GM18907 (cell line): ENCODE results near the gene LRCOL1.

Experiments
- ATAC-seq: cut with Tn5 transposase; IDR thresholded peaks from one replicate; pipeline ENCODE4 v1.9.1; 2021; ENCODE audit warnings: mild to moderate bottlenecking, moderate library complexity; ENCODE audit not compliant: unreplicated experiment

The LRCOL1 gene

DNA sequence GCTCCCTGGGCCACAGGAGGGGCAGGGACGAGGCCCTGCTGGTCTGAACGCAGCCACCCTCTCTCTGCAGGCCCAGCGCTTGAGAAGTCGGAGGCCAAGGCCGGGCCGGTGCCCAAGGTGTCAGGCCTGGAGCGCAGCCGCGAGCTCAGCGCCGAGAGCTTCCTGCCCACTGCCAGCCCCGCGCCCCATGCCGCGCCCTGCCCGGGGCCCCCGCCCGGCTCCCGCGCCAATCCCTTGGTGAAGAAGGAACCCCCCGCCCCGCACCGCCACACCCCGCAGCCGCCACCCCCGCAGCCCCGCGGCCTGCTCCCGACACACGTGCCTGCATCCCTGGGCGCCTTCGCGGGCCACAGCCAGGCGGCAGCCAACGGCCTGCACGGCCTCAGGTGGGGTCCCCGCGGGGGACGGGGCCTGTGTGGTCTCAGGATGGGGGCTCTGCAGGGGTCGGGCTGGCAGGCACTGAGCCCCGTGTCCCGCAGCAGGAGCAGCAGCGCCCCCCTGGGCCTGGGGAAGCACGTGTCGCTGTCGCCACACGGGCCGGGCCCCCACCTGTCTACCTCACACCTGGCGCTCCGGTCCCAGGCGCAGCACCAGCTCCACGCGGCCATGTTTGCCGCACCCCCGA, 40.4 kb downstream of the LRCOL1 start:
- ATAC-seq: no peak

DNA sequence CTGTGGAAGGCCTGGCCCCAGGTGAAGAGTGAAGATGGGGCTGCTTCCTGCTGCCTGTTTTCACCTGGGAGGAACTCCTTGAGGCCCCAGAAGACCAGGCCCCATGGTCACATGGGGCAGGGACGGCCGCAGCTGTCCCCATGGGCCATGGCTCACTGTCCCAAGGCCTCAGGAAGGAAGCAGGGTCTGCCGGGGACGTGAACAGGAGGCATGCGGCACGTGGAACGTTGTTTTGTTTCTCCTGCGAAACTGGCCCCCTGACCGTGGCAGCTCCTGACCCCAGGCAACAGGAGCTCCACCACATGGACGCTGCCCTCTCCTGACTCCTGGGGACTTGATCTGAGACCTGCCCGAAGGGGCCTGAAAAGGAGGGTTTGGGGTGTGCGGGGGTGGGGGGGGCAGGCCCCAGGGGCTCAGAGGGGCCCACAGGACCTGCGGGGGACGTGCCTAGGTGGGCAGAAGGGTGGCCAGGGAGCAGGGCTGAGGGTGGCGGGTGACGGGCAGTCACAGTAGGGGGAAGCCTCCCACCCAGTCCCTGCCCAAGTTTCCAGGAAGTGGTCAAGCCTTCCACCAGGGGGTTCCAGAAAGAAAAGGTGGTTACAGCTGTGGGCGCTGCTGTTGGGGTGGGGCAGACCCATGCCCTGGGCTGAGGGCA, 41.4 kb downstream of the LRCOL1 start:
- no peak for ATAC-seq

DNA sequence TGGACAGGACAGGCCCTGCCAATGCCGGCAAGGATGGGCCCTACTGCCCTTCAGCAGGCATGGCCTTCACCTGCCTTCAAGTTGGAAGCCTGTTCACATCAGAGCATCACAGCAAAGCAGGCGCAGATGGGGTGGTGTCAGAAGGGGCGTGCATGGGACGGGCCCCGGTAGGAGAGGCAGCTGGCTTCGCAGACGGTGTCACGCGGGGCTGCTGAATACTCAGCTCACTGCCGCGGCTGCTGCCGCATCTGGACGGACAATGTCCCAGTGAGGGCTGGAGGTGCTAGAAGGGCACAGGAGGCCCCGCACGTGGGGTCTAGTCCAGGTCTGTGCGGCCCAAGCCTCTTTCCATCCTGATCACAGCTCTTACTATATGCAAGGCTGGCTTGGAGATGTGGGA, 42.1 kb downstream of the LRCOL1 start:
- ATAC-seq: no peak

DNA sequence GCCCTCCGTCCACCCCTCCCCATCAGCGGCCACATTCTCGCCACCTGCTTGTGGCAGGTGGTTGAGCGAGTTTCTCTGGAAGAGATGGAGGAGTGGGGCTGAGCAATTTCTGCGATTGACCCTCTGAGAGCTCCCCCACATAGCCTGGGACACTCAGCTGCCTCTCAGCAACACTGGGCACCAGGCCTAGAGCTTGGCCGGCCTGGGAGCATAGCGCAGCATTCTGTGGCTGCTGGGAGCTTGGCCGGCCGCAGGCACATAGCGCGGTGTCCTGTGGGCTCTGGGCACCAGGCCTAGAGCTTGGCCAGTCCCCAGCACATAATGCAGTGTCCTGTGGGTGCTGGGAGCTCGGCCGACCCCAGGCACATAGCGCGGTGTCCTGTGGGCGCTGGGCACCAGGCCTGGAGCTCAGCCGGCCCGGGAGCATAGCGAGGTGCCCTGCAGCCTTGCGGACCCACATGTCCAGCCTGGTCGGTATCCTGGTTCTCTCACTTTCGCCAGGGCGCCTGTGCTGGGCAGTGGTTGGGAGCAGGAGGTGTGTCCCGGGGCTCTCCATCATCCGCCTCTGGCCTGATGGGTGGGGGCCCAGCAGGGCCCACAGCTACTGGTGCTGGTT, 43.8 kb downstream of the LRCOL1 start:
- no peak for ATAC-seq

DNA sequence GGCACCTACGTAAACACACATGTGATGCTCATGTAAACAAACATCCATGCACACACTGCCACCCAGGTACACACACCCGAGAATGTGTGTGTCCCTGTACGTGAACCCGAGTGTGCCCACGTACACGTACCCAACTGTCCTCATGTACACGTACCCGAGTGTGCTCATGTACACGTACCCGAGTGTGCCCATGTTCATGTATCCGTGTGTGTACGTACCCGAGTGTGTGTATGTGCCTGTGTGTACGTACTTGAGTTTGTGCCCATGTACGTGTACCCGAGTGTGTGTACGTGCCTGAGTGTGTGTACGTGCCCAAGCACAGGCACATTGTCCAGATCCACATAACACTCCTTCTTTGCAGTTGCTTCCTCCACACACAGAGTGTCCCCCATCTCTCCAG, 45.0 kb downstream of the LRCOL1 start:
- no peak for ATAC-seq

DNA sequence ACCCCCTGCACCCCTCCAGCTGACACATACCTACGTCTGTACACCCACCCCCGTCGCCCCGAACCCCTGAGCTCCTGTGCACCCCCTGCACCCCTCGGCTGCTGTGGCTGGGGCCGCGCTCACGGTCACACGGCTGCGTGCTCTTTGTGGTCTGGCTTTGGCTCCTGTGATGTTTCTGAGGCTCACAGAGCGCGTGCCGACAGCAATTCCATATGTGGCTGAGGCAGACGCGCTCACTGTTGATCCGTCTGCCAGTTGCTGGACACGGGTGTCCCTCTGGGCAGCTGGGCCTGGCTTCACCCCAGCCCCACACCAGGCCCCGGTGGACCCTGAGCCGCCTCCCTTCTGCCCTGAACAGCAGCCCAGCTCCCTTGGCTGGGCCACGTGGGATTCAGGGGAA, 46.5 kb downstream of the LRCOL1 start:
- no peak for ATAC-seq

DNA sequence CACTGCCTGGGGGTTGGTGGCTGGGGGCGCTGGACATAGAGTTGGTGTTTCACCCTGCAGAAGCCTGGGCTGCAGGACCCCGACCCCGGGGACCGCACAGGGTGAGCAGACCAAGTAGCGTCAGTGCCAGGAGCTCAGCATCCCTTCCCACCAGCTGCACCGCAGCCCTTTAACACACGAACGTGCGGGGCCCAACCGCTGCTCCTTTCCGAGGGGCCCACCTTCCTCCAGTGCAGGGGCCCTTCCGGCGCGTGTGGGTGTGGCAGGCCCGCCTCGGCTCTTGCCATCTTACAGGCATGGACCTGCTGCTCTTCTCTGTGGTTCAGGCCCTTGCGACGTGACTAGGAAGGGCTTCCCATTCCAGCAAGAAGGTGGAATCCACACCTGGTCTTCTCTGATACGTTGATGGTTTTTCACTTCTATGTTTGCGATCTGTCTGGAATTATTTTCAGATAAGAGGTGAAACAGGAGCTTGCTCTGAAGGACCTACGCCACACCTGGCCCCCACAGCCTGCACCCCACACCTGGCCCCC, 47.8 kb downstream of the LRCOL1 start:
- no peak for ATAC-seq

DNA sequence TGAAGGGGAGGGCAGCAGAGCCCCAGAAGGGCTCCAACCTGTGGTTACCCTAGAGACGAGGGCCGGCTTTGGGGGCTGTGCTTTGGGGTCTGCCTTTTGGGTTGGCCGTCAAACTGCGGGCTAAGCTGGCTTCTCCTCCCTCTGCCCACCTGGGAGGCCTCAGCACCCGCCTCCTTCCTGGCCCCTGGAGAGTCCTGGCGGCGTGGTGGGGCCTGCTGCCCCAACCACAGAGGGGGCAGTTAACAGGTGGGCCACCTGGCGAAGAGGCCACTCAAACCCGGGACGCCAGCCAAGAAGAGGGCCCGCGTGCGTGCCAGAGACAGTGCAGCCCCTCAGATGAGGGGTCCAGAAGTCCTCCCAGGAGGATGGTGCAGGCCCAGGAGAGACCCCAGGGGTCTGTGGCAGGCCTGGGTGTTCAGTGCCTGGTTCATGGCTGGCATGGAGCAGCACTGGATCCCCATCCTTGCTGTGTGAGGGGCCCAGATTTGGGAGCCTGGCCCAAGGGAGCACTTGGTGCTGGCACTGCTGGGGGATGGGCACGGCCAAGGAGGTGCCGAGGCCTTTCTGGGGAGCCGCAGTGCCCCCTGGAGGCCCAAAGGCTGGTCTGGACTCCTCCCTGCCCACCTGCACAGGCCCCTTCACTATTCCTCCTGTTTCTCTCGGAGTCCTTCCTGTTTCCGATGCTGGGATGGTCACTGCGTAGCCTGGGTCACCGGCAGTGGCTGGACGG, 48.8 kb downstream of the LRCOL1 start:
- ATAC-seq: no peak

DNA sequence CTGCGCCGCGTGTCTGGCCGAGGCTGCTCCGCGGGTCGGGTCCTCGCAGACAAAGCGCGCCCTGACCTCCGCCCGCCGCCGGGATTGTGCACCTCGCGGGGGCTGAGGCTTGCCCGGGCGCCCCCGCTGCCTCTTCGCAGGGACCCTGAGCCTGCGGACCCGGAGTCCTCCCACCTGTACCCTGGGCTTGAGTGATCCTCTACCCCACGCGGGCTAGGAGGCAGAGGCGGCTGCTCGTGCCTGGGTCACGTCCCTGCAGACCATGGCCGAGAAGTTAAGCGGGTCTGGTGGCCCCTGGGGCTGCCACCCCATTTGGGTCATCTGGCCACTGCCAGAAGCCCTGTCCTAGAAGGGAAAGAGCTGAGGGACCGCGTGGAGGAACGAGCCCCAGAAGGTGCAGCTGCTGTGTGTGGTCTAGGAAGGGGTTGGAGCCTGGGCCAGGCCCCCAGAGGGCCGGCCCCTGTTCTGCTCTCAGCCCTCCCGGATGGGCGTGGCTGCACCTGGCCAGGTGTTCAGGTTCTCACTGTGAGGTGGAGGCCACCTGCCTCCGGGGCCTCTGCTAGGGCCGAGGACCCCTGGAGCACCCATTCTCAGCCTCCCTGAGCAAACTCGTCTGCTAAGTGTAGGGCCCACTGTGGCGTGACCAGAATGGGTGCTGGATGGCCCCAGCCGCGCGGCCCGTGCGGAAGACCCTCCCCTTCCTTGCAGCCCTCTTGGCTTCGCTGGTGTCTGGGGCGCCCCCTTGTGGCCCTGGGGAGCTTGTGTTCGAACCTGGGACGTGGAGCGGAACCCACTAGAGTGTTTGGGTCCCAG, 49.6 kb downstream of the LRCOL1 start:
- no peak for ATAC-seq

DNA sequence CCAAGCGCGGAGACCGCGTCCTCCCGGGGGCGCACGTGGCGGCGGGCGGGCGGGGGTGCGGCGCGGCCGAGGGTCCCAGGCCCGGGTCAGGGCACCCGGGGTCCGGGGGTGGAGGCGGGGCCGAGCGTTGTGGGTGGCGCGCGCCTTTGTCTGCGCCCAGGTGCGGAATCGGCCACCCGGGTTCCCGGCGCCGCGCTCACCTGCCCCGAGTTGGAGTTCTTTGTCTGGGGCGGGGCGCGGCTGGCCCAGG, 50.1 kb downstream of the LRCOL1 start:
- ATAC-seq: no peak

DNA sequence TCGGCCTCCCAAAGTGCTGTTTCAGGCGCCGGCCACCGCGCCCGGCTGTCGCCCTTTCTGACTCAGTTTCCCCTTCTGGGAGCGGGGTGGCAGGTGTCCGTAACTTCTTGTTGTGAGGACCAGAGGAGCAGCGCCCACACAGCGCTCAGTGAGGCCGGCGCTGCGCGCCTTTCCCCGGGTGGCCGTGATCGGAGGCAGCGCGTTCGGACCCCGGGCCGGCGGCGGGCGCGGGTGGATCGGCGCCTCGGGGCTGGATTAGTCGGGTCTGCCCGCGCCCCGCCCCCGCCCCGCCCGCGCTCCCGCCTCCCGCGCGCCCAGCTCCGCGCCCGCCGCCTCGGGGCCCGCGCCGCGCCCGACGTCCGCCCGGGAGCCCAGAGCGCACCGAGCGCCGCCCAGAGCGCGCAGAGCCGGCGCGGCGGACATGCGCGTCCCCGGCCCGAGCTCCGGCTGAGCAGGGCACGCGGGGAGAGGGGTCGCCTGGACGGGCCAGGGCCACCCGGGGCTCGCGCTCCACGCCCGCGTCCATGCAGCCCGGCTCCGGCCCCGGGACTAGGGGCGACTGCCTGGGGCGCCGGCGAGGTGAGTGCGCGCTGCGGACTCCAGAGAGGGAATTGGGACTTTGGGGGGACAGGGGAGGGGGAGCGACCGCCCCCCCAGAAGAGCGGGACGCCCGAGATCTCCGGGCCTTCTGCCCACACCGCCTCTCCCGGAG, 50.6 kb downstream of the LRCOL1 start:
- ATAC-seq: no peak

DNA sequence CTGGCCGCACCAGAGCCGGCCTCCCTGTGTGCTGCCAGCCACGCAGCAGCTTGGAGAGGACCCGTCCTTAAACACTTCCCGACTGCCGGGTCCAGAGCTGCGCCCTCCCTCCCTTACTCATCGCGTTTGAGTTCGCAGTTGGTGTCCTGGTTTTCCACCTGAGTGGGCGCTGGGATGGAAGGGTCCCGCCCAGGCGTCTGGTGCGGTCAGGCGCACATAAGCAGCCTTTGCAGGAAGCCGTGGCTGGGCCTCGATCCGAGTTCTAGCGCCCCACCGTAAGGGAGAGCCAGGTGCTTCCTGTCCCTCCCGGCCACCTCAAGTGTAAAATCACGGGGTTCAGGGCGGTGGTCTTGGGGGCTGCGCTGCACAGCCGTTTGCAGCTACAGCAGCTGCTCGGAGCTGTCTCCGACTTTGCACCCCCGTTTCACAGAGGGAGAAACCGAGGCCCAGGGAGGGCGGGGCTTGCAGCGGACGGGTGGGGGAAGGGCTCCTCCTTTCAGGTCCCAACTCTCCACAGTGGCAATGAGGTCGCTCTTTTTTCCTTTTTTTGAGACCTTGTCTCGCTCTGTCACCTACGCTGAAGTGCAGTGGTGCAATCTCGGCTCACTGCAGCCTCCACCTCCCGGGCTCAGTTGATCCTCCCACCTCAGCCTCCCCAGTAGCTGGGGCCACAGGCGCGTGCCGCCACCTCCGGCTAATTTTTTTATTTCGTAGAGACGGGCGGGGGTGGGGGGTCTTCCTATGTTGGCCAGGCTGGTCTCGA, 51.3 kb downstream of the LRCOL1 start:
- no peak for ATAC-seq

DNA sequence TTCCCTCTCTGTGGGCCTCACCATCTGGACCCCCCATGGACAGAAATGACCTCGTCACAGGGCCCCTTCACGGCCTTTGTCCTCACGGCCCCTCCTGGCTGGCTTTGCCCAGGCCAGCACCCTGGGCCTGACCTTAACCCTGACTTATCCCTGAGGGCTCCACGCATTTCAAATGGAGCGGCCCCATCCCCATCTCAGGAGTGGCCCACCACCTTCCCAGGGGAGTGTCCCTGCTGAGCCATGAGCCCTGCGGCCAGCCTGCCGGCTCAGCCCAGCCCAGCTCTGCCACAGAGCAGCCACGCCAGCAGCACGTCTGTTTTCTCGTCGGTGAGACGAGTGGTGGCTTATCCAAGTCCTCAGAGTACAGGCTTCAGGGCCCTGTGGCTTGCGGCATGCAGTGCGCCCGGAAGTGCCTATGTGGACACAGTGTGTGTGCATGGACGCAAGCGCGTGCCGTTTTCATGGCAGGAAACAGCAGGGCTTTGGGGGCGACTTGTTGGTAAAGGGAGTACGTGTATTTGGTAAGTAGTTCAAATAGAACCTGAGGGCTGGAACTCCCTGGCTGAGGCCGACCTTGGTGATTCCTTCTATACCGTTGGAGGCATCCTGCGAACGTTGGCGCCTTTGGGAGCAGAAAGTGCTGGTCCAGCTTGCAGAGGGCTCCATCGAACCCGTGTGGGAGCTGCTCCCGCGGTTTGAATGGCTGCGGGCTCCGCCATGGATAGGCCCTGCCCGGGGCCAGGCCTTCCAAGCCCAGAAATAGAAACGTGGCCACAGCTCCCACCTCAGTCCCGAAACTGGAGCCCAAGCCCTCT, 52.1 kb downstream of the LRCOL1 start:
- ATAC-seq: no peak

DNA sequence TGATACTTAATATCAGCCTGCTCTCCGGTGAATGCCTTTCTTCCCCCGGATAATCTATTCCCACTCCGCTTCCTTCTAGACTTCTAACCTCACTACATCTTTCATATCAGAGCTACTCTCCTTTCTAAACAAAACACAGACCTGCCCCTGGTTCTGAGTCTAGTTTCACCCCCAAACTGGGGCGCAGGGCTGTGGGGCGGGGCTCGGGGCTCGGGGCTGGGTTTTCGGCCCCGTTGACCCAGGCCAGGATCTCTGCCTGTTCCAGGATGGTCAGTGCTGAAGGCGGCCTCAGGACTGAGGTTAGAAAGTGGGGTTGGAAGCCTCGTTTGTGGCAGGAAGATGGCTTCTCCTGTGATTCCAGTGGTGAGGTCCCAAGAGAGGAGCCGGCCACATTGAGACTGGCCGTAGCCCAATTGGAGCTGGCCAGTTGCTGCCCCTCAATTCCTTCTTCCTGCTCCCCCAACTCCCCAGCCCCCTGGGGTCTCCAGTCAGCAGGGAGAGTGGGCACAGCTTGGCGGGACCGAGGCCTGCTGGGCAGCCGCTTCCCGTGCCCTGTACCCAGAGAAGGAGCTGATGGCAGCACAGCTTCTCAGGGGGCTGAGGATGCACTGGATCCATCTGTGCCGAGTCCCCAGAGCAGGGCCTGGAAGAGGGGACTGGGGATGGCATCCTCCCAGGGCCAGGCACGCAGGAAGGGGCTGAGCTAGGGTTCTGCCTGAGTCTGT, 52.9 kb downstream of the LRCOL1 start:
- no peak for ATAC-seq

DNA sequence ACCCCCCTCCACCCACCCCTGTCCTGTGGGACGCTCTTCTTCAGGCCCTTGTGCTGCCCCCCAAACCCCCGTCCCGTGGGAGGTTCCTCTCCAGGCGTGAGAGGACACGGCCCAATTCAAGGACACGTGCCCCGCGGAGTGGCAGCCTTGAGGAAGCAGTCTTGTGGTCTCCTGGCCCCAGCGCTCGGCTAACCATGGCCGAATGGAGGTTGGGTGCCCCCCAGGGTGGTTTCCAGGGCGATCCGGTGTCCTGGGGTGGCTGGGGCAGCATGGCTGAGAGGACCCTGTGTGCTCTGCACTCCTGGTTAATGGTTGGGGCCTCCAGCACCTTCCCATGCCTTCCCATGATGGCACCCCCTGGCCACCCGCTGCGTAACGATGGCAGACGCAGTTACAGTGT, 53.6 kb downstream of the LRCOL1 start:
- ATAC-seq: no peak

DNA sequence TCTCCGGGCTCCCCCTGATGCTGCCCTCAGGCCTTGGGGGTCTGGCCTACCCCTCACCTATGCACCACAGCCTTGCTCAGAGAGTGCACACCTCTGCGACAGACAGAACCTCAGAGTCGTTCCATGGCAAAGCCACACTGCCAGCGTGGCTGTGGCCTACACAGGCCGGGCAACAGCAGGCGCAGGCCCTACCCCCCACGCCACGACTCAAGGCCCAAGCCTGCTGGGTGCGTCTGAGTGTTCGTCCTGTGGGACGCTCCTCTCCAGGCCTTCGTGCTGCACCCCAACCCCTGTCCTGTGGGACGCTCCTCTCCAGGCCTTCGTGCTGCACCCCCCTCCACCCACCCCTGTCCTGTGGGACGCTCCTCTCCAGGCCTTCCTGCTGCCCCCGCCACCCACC, 54.2 kb downstream of the LRCOL1 start:
- no peak for ATAC-seq

DNA sequence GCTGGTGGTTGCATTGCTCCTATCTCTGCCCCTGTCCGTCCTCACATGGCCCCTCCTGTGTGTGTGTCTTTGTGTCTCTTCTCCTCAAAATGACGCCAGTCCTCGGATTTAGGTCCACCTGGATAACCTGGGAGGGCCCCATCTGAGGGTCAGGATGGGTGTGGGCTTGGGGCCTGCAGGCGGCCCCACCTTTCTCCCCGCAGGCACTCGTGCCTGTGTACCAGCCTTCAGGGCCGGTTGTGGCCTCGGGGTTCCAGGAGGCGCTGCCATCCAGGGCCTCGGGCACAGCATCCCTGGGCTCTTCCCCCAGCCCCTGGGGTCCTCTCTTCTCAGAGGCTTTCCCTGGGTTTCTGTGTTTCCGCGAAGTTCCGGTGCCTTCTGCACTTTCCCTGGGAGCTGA, 54.7 kb downstream of the LRCOL1 start:
- no peak for ATAC-seq
